DMS153 treated with DMSO at 0.1 percent for 48 hours (cell line): ENCODE measurements around the gene OVCA2.

Source experiments
- DNase-seq: peaks from one replicate; lab custom pipeline; 2025; ENCODE audit not compliant: unreplicated experiment; lab: John Stamatoyannopoulos, UW

Gene OVCA2

GRCh38 chr17:2084766-2085647, 43.2 kb downstream of the OVCA2 start:
- DNase-seq: no peak

GRCh38 chr17:2085648-2085949, 43.8 kb downstream of the OVCA2 start:
- no peak for DNase-seq

GRCh38 chr17:2086306-2086705, 44.5 kb downstream of the OVCA2 start:
- DNase-seq: no peak

DNA sequence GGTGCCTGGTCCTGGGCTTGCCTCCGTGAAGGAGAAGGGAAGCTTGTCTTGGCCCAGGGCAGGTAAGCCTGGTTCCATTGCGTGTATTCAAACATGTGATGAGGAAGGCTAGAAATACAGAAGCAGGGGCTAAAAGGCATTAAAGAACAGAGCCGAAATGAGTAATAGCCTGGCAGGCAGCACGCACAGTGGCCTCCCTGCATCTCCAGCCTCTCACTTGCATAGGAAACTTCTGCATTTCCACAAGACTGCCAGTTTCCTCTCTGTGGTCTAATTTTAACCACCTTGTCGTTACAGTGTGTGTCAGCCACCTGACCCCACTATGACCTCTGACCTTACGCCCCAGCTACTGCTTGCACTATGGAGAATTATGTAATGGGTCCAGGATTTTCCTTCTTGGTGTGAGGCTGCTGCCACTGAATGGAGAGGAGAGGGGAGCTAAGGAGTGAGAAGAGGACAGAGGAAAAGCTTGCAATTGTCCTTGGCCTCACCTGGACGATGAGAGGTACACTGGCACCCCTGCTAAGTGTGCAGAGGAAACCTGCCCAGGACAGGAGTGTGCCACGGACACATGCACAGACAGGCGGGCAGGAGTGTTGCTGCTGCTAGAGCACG, 45.9 kb downstream of the OVCA2 start:
- DNase-seq: no peak

GRCh38 chr17:2089021-2089422, 47.2 kb downstream of the OVCA2 start:
- DNase-seq: no peak

- DNase-seq: no peak
Measured at GRCh38 chr17:2090210-2090641, 48.4 kb downstream of the OVCA2 start.

DNA sequence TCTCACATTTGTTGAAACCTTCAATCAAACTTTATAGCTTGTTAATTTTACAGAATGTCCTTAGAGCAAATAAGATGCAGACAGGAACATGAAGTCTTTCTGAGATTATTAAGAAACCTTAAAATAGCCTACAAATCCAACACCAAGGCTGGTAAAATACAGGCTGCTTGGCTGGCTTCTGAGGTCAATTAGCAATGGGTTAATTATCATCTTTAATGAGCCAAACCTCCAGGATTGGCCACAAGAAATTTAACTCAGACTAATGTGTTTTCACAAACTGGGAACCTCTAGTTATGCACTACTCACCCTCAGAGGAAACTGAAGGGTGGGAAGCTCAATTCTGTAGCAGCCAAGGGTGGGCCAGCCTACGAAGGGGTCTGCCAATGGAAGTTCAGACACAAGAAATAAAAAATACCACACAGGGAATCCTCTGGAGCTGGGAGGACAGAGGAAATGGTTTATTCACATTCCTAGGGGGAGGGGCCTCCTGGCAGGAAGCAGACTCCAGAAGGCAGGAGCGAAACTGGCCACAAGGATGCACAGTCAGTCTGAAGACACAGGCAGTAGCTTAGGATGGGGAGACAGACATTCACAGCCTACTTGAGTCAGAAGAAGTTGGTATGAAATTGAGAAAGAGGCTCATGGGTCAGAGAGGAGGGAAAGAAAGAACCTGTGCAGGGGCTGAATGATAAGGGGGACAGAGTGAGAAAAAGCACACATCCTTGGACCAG, 49.1 kb downstream of the OVCA2 start:
- DNase-seq: no peak

GRCh38 chr17:2092253-2092652, 50.4 kb downstream of the OVCA2 start:
- no peak for DNase-seq
